ENCODE results near the gene ADIRF.
"Not testable (repeated sequence)": the region's sequence is repeated elsewhere in the genome, so short reads cannot be mapped to it uniquely, and the experiment has no call there.

ADIRF gene

GRCh38 chr10:86946213-86947155 lies 21.8 kb upstream of the ADIRF start:
- no peak for DNase-seq (ENCODE audit: extremely low read depth, low read depth)
- no peak overlapping the region for H3K4me3 ChIP-seq (replicated peaks; ENCODE audit: low read depth, low read length)
- no peak for TF ChIP-seq CTCF (IDR thresholded peaks at IDR 0.05; ENCODE audit: low read depth, low read length, missing control alignments)

- DNase-seq (ENCODE audit: extremely low read depth, low read depth) = not testable (repeated sequence)
Measured at GRCh38 chr10:86947806-86948205, 20.5 kb upstream of the ADIRF start.

GRCh38 chr10:86950349-86950748 lies 17.9 kb upstream of the ADIRF start:
- H3K4me3 ChIP-seq (replicated peaks; ENCODE audit: low read depth, low read length) = no peak overlapping the region
- no peak for TF ChIP-seq CTCF (IDR thresholded peaks at IDR 0.05; ENCODE audit: low read depth, low read length, missing control alignments)
- no peak for DNase-seq (ENCODE audit: extremely low read depth, low read depth)

More at GRCh38 chr10:86947806-86948205, 20.5 kb upstream of the ADIRF start:
- not testable (repeated sequence) for H3K4me3 ChIP-seq (replicated peaks; ENCODE audit: low read depth, low read length)

- H3K4me3 ChIP-seq (replicated peaks; ENCODE audit: low read depth, low read length) = no peak overlapping the region
- no peak for TF ChIP-seq CTCF (IDR thresholded peaks at IDR 0.05; ENCODE audit: low read depth, low read length, missing control alignments)
- no peak for DNase-seq (ENCODE audit: extremely low read depth, low read depth)
Measured at GRCh38 chr10:86951184-86951761, 17.0 kb upstream of the ADIRF start.

- DNase-seq (ENCODE audit: extremely low read depth, low read depth) = no peak
- TF ChIP-seq CTCF (IDR thresholded peaks at IDR 0.05; ENCODE audit: low read depth, low read length, missing control alignments) = no peak
- H3K4me3 ChIP-seq (replicated peaks; ENCODE audit: low read depth, low read length) = no peak overlapping the region
Measured at GRCh38 chr10:86952106-86952505, 16.2 kb upstream of the ADIRF start.

GRCh38 chr10:86952697-86953096 lies 15.6 kb upstream of the ADIRF start:
- not testable (repeated sequence) for DNase-seq (ENCODE audit: extremely low read depth, low read depth); H3K4me3 ChIP-seq (replicated peaks; ENCODE audit: low read depth, low read length)

- H3K4me3 ChIP-seq (replicated peaks; ENCODE audit: low read depth, low read length) = no peak overlapping the region
- DNase-seq (ENCODE audit: extremely low read depth, low read depth) = no peak
- TF ChIP-seq CTCF (IDR thresholded peaks at IDR 0.05; ENCODE audit: low read depth, low read length, missing control alignments) = no peak
Measured at GRCh38 chr10:86953747-86954680, 14.3 kb upstream of the ADIRF start.
